ENCODE measurements around the gene NOXO1.

DNA sequence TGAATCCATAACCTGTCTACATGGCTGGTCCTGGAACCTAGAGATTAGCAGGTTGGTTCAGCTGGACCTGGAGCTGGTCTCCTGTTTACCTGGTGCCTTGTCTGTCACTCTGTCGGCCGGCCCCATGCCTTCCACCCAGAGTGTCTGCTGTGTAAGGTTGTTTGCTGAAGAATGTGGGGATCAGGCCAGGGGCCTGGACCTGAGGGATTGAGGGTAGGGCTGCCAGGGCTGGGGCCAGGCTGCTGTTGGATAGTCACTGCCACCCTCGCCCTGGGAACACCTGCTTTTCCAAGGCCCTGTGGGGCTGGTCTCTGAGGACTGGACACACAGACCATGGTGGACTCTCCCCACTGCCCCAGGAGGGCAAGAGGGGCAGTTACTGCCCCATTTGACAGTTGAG lies 46.9 kb upstream of the NOXO1 start:
- TF ChIP-seq POLR2A (IDR thresholded peaks at IDR 0.05; ENCODE audit: low read length) (no peak), GATA1 (IDR thresholded peaks at IDR 0.05; ENCODE audit: low read depth, low read length) (no peak)
